Tibial nerve (tissue), 4 donors: ENCODE results near the gene INPP5A. TPM values are rescaled to one million over a fixed set of nuclear protein-coding genes. Genes with fewer than 3 reads are reported as not detected.

ENCODE experiments used
- DNase-seq, 2 donors: peaks; one replicate each; pipeline ENCODE4 v3.0.0-alpha.2; 2019; ENCODE audit warnings: low spot score in 2 of 2
- H3K27ac ChIP-seq, 4 donors: fragments of 200-600 bp; sonication (generic) in 3 of 4; one replicate each; pipeline ENCODE4 v1.5.1; 2017 to 2019; ENCODE audit warnings: mild to moderate bottlenecking in 1 of 4
- H3K27me3 ChIP-seq, 2 donors: fragments of 200-600 bp; sonication (generic) in 1 of 2; one replicate each; pipeline versions ENCODE4 v1.5.1 to v1.6.0; 2017 to 2019
- H3K36me3 ChIP-seq, 3 donors: fragments of 200-600 bp; sonication (generic); one replicate each; pipeline ENCODE4 v1.5.1; 2018 to 2019
- H3K4me1 ChIP-seq, 4 donors: fragments of 200-600 bp; sonication (generic) in 3 of 4; one replicate each; pipeline ENCODE4 v1.5.1; 2017 to 2019
- H3K4me3 ChIP-seq, 4 donors: fragments of 200-600 bp; sonication (generic) in 3 of 4; one replicate each; pipeline ENCODE4 v1.5.1; 2017 to 2019; ENCODE audit warnings: mild to moderate bottlenecking in 1 of 4, moderate library complexity in 1 of 4
- H3K9me3 ChIP-seq, 4 donors: fragments of 200-600 bp; sonication (generic) in 3 of 4; one replicate each; pipeline ENCODE4 v1.5.1; 2017 to 2019
- EP300 ChIP-seq, 2 donors: sonication (generic); formaldehyde crosslinking; IDR thresholded peaks; one replicate each; pipeline ENCODE4 v1.6.1; 2017; ENCODE audit warnings: antibody characterized with exemption in 2 of 2, mild to moderate bottlenecking in 1 of 2
- POLR2A ChIP-seq, 2 donors: fragments of 450-650 bp; IDR thresholded peaks; one replicate each; pipeline ENCODE4 v1.6.1; 2017; ENCODE audit warnings: antibody characterized with exemption in 2 of 2, mild to moderate bottlenecking in 2 of 2, moderate library complexity in 2 of 2
- WGBS, 2 donors: methylation state at CpG; one replicate each; pipeline ENCODE4 v1.1.5; 2018; 5-methylcytosine and 5-hydroxymethylcytosine counted together
- total RNA-seq, 4 donors: library from RNA; depleted of rRNA; stranded (reverse); fragments of >200 nt; gene quantifications; one replicate each; pipeline ENCODE4 v1.1.0, GENCODE V29; 2016
- TF ChIP-seq, protein P1 (sequence below), 5 experiments: fragments of 200-600 bp in 3 of 5; fragments of 450-650 bp in 2 of 5; sonication (generic) in 3 of 5; IDR thresholded peaks; one replicate each; pipeline ENCODE4 v1.5.1; 2016 to 2019; ENCODE audit warnings: antibody characterized with exemption in 5 of 5, mild to moderate bottlenecking in 3 of 5, moderate library complexity in 2 of 5

Gene INPP5A
- total RNA-seq, 4 donors from 2014 or later, result 73.8 to 101 (median 86.2) TPM

GRCh38 chr10:132761395-132762060 lies 223.9 kb downstream of the INPP5A start:
- Histone ChIP-seq H3K9me3 (no peaks in the 10 kb centered on the region), H3K4me3 (no peak overlapping the region), H3K4me1 (no peaks in the 10 kb centered on the region), H3K27ac (no peak overlapping the region), H3K27me3 (no peaks in the 10 kb centered on the region), H3K36me3 (peaks cover 0 to 67% (median 3%) of the 10 kb centered on the region in 3 donors)
- no peak for DNase-seq
- TF ChIP-seq POLR2A (IDR thresholded peaks at IDR 0.05) (no peak), EP300 (IDR thresholded peaks at IDR 0.05) (no peak)
- TF ChIP-seq, protein P1, sequence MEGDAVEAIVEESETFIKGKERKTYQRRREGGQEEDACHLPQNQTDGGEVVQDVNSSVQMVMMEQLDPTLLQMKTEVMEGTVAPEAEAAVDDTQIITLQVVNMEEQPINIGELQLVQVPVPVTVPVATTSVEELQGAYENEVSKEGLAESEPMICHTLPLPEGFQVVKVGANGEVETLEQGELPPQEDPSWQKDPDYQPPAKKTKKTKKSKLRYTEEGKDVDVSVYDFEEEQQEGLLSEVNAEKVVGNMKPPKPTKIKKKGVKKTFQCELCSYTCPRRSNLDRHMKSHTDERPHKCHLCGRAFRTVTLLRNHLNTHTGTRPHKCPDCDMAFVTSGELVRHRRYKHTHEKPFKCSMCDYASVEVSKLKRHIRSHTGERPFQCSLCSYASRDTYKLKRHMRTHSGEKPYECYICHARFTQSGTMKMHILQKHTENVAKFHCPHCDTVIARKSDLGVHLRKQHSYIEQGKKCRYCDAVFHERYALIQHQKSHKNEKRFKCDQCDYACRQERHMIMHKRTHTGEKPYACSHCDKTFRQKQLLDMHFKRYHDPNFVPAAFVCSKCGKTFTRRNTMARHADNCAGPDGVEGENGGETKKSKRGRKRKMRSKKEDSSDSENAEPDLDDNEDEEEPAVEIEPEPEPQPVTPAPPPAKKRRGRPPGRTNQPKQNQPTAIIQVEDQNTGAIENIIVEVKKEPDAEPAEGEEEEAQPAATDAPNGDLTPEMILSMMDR (IDR thresholded peaks at IDR 0.05), result no peak
- WGBS, 2 donors, result 95 to 97% methylated on average over 11 of the region's 11 CpGs

GRCh38 chr10:132762267-132762666 lies 224.7 kb downstream of the INPP5A start:
- Histone ChIP-seq H3K4me1 (no peaks in the 10 kb centered on the region), H3K27ac (no peak overlapping the region), H3K9me3 (no peaks in the 10 kb centered on the region), H3K27me3 (no peaks in the 10 kb centered on the region), H3K36me3 (peaks cover 0 to 65% (median 3%) of the 10 kb centered on the region in 3 donors), H3K4me3 (no peak overlapping the region)
- 78 to 87% methylated on average over 6 of the region's 6 CpGs for WGBS, 2 donors
- TF ChIP-seq POLR2A (IDR thresholded peaks at IDR 0.05) (no peak), EP300 (IDR thresholded peaks at IDR 0.05) (no peak)
- TF ChIP-seq, protein P1 (IDR thresholded peaks at IDR 0.05), result no peak
- DNase-seq, result no peak

- no peaks in the 10 kb centered on the region for H3K9me3 ChIP-seq
- H3K27me3 ChIP-seq, result no peaks in the 10 kb centered on the region
- no peaks in the 10 kb centered on the region for H3K4me1 ChIP-seq
- H3K27ac ChIP-seq, result no peak overlapping the region
- H3K4me3 ChIP-seq, result no peak overlapping the region
- TF ChIP-seq, protein P1 (IDR thresholded peaks at IDR 0.05), result no peak
- TF ChIP-seq EP300 (IDR thresholded peaks at IDR 0.05) (no peak), POLR2A (IDR thresholded peaks at IDR 0.05) (no peak)
- WGBS, 2 donors, result 95 to 97% methylated on average over 5 of the region's 5 CpGs
- DNase-seq, result no peak
- H3K36me3 ChIP-seq, result peaks cover 0 to 68% (median 3%) of the 10 kb centered on the region in 3 donors
Measured at GRCh38 chr10:132763545-132763944, 226.0 kb downstream of the INPP5A start.

DNA sequence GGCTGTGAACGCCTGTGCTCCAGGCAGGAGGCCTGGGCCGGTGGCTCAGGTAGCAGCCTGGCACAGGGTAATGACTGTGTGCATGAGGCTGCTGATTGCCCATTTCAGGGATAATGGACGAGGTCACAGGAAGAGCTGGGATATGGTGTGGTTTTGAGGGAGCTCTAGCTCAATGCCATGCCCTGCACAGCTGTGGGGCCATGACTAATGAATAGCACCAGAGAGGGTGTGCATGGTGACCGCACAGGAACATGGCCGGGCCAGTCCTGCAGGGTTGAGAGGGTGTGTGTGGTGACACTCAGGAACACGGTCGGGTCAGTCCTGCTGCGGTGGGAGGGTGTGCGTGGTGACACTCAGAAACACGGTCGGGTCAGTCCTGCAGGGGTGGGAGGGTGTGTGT lies 226.5 kb downstream of the INPP5A start:
- Histone ChIP-seq H3K27me3 (no peaks in the 10 kb centered on the region), H3K9me3 (no peaks in the 10 kb centered on the region), H3K4me3 (no peak overlapping the region), H3K27ac (no peak overlapping the region), H3K4me1 (no peaks in the 10 kb centered on the region), H3K36me3 (peaks cover 0 to 68% (median 3%) of the 10 kb centered on the region in 3 donors)
- TF ChIP-seq EP300 (IDR thresholded peaks at IDR 0.05) (no peak), POLR2A (IDR thresholded peaks at IDR 0.05) (no peak)
- TF ChIP-seq, protein P1 (IDR thresholded peaks at IDR 0.05), result no peak
- 75 to 83% methylated on average over 9 to 11 of the region's 11 CpGs for WGBS, 2 donors
- DNase-seq, result no peak

DNA sequence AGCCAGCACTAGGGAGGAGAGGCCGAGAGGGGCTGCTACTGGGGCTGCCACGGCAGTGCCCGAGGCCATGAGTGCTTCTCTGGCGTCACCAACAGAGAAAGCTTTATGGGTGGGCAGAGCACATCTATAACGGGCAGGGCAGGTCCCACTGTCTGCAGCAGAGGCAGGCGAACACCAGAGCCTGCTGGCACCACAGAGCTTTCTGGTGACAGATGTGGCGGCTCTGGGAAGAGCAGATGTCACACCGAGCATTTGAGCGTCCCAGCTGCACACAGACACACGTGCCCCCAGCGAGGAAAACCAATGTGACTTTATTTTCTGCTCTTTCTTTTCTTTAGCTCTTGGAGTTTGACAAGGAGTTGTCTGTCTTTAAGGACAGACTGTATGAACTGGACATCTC lies 227.8 kb downstream of the INPP5A start:
- no peak for DNase-seq
- Histone ChIP-seq H3K9me3 (no peaks in the 10 kb centered on the region), H3K27ac (no peak overlapping the region), H3K4me1 (no peaks in the 10 kb centered on the region), H3K27me3 (no peaks in the 10 kb centered on the region), H3K4me3 (no peak overlapping the region), H3K36me3 (peaks cover 0 to 68% (median 3%) of the 10 kb centered on the region in 3 donors)
- TF ChIP-seq, protein P1 (IDR thresholded peaks at IDR 0.05), result no peak
- TF ChIP-seq POLR2A (IDR thresholded peaks at IDR 0.05), result no peak
- no peak for TF ChIP-seq EP300 (IDR thresholded peaks at IDR 0.05)
- 84 to 88% methylated on average over 11 of the region's 11 CpGs for WGBS, 2 donors
